GM08714 (cell line): Measurements from ENCODE around the gene DNAJC24.
A peak's percentile ranks its signal among the peaks of the same experiment; 100 is the strongest.
"Not testable (repeated sequence)": the region's sequence is repeated elsewhere in the genome, so short reads cannot be mapped to it uniquely, and the experiment has no call there.

Experiments
- H3K4me3 ChIP-seq: fragments of 200-500 bp; sonication (Bioruptor generic); 2 replicates; pipeline ENCODE4 v1.5.1; 2014; ENCODE audit warnings: mild to moderate bottlenecking, low read length, inconsistent platforms
- ZNF274 ChIP-seq: IDR thresholded peaks from 2 replicates; pipeline ENCODE4 v1.6.1; 2012; ENCODE audit warnings: mild to moderate bottlenecking, low read depth, low read length

Gene DNAJC24, protein sequence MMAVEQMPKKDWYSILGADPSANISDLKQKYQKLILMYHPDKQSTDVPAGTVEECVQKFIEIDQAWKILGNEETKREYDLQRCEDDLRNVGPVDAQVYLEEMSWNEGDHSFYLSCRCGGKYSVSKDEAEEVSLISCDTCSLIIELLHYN

GRCh38 chr11:31369348-31370329 lies at the start of gene DNAJC24, which contains the start of gene DCDC1:
Gene DNAJC24, plus strand, starts transcription at chr11:31369860. Its CDS starts 889 bp downstream, at chr11:31370749.
Gene DCDC1, minus strand, starts transcription at chr11:31369739. Its CDS starts 41,459 bp downstream, at chr11:31328280.
- H3K4me3 ChIP-seq = peak within 1 kb of the TSS; percentile 94
- TF ChIP-seq ZNF274 = no peak

DNA sequence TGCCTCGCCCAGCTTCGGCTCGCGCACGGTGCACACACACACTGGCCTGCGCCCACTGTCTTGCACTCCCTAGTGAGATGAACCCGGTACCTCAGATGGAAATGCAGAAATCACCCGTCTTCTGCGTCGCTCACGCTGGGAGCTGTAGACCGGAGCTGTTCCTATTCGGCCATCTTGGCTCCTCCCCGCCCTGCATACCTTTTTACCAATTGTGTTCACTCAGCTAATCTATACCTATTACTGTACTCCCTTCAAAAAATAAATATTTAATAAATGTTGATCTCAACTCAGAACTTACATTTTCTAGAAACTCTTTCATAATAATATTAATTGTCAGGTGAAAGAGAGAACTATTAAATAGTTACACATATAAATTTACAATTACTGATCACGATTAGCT lies 48.2 kb upstream of the DNAJC24 start:
- H3K4me3 ChIP-seq = not testable (repeated sequence)

DNA sequence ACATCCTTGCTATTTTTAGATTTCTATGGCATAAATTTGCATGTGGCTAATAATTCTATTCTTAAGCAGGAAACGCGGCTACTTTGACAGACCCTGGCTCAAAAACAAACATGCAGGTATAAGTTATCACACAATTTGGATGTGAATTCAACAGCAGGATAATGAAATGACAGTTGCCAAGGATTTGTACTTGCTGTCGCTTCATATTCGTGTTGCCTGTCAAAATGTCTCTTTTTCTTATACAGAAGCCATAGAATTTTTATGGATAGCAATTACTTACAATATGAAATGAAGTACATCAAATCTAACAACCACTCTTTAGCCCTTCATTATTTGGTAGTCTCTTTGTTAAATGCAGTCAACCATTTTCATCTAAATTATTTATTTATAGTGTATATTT lies 46.5 kb upstream of the DNAJC24 start:
- no peak for TF ChIP-seq ZNF274
- no peak overlapping the region for H3K4me3 ChIP-seq

- TF ChIP-seq ZNF274 = no peak
- no peak overlapping the region for H3K4me3 ChIP-seq
Observed at GRCh38 chr11:31325160-31325559, 44.5 kb upstream of the DNAJC24 start.

DNA sequence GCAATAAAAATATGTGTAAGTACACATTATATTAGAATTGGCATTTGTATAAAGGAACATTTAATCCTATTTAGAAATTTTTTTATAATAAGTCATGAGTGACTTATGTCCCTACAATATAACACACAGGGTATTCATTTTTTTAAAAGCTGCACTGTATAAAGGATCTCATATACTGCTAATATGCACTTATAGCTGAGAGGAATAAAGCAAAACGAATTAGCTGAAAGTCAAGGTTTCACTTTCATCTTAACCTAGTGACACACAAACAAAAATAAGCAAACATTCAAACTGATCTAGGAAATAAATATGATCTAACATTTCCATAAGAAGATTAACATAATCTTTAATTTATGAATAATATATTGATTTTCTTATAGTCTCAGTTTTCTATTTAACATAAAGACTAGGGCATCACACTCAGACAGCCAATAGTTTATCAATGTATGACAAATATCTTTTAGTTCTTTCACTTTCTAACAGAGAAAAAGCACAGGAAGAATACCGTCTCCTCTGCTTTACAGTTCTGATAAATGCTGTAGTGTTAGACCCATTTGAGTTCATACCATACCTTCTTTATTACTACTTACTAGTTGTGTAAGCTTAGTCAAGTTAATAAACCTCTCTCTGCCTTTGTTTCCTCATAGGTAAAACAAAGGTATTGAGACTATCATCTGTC lies 43.1 kb upstream of the DNAJC24 start:
- no peak for TF ChIP-seq ZNF274
- no peak overlapping the region for H3K4me3 ChIP-seq

DNA sequence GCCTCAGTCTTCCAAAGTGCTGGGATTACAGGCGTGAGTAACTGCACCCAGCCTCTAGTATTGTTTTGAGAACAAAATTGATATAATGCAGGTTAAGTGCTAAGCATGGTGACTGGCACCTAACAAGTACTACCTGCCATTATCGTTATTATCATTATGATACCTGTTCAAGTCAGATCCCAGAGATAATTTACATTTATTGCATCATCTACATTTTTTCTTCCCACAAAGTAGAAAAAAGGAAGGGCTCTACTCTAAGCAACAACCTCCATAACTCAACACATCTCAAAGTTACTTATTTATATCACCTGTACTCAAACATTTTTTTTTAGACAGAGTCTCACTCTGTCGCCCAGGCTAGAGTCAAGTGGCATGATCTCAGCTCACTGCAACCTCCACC lies 42.2 kb upstream of the DNAJC24 start:
- H3K4me3 ChIP-seq = no peak overlapping the region
- no peak for TF ChIP-seq ZNF274

GRCh38 chr11:31328697-31329096 lies 41.0 kb upstream of the DNAJC24 start:
- no peak for TF ChIP-seq ZNF274

DNA sequence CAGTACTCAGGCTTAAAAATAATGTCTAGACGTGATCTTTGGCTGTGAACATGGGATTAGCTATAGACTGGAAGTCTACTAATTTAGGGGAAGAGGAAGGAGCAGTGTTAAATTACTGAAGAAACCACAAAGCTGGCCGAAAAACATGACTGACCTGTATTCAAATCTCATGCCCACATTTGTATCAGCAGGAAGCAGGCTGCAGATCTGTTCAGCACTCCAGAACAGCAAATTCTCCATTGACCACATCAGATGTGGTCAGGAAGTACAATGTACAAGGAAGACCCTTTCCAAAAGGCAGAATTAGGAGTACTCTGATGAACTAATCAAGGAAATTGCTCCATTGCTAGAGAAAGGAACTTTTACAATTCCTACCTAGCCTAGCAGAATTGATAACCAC lies 31.9 kb upstream of the DNAJC24 start:
- no peak for TF ChIP-seq ZNF274
- H3K4me3 ChIP-seq = no peak overlapping the region

More at GRCh38 chr11:31328697-31329096, 41.0 kb upstream of the DNAJC24 start:
- H3K4me3 ChIP-seq = no peak overlapping the region

GRCh38 chr11:31340903-31341572 lies 28.6 kb upstream of the DNAJC24 start:
- TF ChIP-seq ZNF274 = no peak
- no peak overlapping the region for H3K4me3 ChIP-seq

GRCh38 chr11:31351168-31351567 lies 18.5 kb upstream of the DNAJC24 start:
- TF ChIP-seq ZNF274 = no peak
- no peak overlapping the region for H3K4me3 ChIP-seq

DNA sequence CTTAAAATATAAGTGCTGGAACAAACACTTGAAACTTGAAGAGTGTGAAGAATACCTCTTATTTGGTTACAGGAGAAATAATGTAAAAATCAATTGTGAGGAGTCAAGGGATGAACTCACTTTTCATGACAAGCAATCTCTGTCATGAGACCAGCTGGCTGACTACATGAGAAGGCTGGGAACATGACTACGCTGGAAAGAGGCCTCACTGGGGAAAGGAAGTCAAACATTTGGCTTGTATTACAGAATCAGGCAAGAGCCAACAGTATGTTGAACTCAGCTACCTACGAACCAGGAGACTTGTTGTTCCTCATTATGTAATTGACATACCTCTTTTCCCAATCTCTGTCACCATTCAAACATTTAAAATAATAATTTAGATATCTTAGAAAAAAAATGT lies 14.5 kb upstream of the DNAJC24 start:
- no peak overlapping the region for H3K4me3 ChIP-seq
- no peak for TF ChIP-seq ZNF274

DNA sequence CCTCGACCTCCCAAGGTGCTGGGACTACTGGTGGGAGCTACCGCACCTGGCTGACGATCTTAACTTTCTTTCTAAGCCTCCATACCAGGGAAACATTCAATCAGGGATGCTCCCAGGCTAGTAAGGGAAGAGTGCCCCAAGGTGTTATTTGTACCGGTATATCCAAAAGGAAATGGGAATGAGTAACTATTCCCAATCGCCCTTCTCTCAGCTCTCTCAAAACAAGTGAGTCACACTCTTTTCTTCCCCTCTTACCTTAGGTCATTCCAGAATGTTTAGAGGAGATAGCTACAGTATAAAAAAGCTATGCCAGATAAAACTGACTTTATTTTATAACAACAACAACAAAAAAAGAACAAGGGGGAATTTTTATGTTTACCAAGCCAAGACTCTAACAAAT lies 13.8 kb upstream of the DNAJC24 start:
- H3K4me3 ChIP-seq = no peak overlapping the region
- TF ChIP-seq ZNF274 = no peak

GRCh38 chr11:31361743-31362142 lies 7.9 kb upstream of the DNAJC24 start:
- TF ChIP-seq ZNF274 = no peak
- H3K4me3 ChIP-seq = no peak overlapping the region

DNA sequence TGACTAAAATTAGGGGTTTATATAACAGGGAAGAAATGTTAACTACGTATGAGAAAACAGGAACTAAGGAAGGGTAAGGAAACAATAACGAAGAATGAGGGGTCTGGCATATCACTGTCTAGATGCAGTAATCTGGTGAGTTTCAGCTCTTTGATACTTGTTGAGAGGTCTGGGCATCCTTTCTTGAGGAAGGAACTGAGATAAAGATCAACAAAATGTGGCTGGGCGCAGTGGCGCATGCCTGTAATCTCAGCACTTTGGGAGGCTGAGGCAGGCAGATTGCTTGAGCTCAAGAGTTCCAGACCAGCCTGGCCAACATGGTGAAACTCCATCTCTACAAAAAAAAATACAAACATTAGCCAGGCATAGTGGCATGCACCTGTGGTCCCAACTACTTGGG lies 2.9 kb upstream of the DNAJC24 start:
- no peak overlapping the region for H3K4me3 ChIP-seq
- no peak for TF ChIP-seq ZNF274
